ENCODE measurements around the gene SPDYE3.
"Not testable (repeated sequence)": the region's sequence is repeated elsewhere in the genome, so short reads cannot be mapped to it uniquely, and the experiment has no call there.

DNA sequence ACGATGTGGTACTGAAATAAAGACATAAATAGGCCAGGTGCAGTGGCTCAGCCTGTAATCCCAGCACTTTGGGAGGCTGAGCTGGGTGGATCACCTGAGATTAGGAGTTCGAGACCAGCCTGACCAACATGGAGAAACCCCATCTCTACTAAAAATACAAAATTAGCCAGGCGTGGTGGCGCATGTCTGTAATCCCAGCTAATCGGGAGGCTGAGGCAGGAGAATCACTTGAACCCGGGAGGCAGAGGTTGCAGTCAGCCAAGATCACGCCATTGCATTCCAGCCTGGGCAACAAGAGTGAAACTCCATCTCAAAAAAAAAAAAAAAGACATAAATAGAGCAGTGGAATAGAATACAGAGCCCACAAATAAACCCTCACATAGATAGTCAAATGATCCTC, 56.3 kb downstream of the SPDYE3 start:
- not testable (repeated sequence) for TF ChIP-seq POLR2A (IDR thresholded peaks at IDR 0.05; ENCODE audit: extremely low read depth, insufficient read length)
- TF ChIP-seq, protein P1, sequence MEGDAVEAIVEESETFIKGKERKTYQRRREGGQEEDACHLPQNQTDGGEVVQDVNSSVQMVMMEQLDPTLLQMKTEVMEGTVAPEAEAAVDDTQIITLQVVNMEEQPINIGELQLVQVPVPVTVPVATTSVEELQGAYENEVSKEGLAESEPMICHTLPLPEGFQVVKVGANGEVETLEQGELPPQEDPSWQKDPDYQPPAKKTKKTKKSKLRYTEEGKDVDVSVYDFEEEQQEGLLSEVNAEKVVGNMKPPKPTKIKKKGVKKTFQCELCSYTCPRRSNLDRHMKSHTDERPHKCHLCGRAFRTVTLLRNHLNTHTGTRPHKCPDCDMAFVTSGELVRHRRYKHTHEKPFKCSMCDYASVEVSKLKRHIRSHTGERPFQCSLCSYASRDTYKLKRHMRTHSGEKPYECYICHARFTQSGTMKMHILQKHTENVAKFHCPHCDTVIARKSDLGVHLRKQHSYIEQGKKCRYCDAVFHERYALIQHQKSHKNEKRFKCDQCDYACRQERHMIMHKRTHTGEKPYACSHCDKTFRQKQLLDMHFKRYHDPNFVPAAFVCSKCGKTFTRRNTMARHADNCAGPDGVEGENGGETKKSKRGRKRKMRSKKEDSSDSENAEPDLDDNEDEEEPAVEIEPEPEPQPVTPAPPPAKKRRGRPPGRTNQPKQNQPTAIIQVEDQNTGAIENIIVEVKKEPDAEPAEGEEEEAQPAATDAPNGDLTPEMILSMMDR (IDR thresholded peaks at IDR 0.05; ENCODE audit: low read depth, low read length): not testable (repeated sequence)

Data from NB4 (cell line).